ENCODE data around the gene HJV. TPM values are rescaled to one million over a fixed set of nuclear protein-coding genes. Genes with fewer than 3 reads are reported as not detected.

Gene HJV
- total RNA-seq, 1 donor from 2014 or later = not detected

GRCh38 chr1:145975216-145975615 is 46.3 kb downstream of the HJV start:
- no peaks in the 10 kb centered on the region for H3K9me3 Mint-ChIP-seq (ENCODE audit: unreplicated experiment)
- H3K4me3 Mint-ChIP-seq (ENCODE audit: unreplicated experiment) = no peak overlapping the region
- H3K27me3 Mint-ChIP-seq (ENCODE audit: low read depth, unreplicated experiment) = no peaks in the 10 kb centered on the region
- no peaks in the 10 kb centered on the region for H3K36me3 ChIP-seq (ENCODE audit: insufficient read depth, low read length)
- no peak overlapping the region for H3K4me2 ChIP-seq (ENCODE audit: low read length)
- no peak overlapping the region for H3K9ac ChIP-seq (ENCODE audit: low read length)
- H2AFZ ChIP-seq (ENCODE audit: low read depth, low read length) = no peak overlapping the region
- H3K4me1 Mint-ChIP-seq (ENCODE audit: low read depth, unreplicated experiment) = no peaks in the 10 kb centered on the region
- no peaks in the 10 kb centered on the region for H4K20me1 ChIP-seq (ENCODE audit: insufficient read depth, low read length)
- peaks cover 26% of the 10 kb centered on the region for H3K4me1 ChIP-seq (ENCODE audit: insufficient read depth, low read length)
- H3K4me3 ChIP-seq (ENCODE audit: insufficient read depth, low read depth, low read length) = no peak overlapping the region
- DNase-seq (ENCODE audit: low read depth) (no peak), FAIRE-seq (no peak)
- H3K36me3 Mint-ChIP-seq (ENCODE audit: low read depth, unreplicated experiment) = peaks cover 3% of the 10 kb centered on the region
- H3K79me2 ChIP-seq (ENCODE audit: insufficient read depth, low read length) = no peaks in the 10 kb centered on the region
- H3K27ac ChIP-seq (ENCODE audit: low read depth, low read length) = no peak overlapping the region
- no peak for TF ChIP-seq CTCF (IDR thresholded peaks at IDR 0.05; ENCODE audit: insufficient read depth, low read depth, low read length)
- TF ChIP-seq EZH2 (IDR thresholded peaks at IDR 0.05; ENCODE audit: insufficient read depth, low read length) = no peak
- no peaks in the 10 kb centered on the region for H3K27me3 ChIP-seq (ENCODE audit: insufficient read depth, low read length)
- H3K9me3 ChIP-seq (ENCODE audit: insufficient read depth, low read depth, low read length) = no peaks in the 10 kb centered on the region
- peak overlapping the region; percentile 66 for H3K27ac Mint-ChIP-seq (ENCODE audit: unreplicated experiment)

- no peak overlapping the region for H3K4me3 Mint-ChIP-seq (ENCODE audit: unreplicated experiment)
- H3K27me3 Mint-ChIP-seq (ENCODE audit: low read depth, unreplicated experiment) = no peaks in the 10 kb centered on the region
- no peak for FAIRE-seq
- Histone ChIP-seq H2AFZ (ENCODE audit: low read depth, low read length) (no peak overlapping the region), H3K27me3 (ENCODE audit: insufficient read depth, low read length) (no peaks in the 10 kb centered on the region), H3K27ac (ENCODE audit: low read depth, low read length) (no peak overlapping the region), H3K9ac (ENCODE audit: low read length) (no peak overlapping the region), H3K4me1 (ENCODE audit: insufficient read depth, low read length) (peaks cover 21% of the 10 kb centered on the region), H3K9me3 (ENCODE audit: insufficient read depth, low read depth, low read length) (no peaks in the 10 kb centered on the region), H4K20me1 (ENCODE audit: insufficient read depth, low read length) (no peaks in the 10 kb centered on the region), H3K4me2 (ENCODE audit: low read length) (no peak overlapping the region), H3K36me3 (ENCODE audit: insufficient read depth, low read length) (no peaks in the 10 kb centered on the region), H3K79me2 (ENCODE audit: insufficient read depth, low read length) (no peaks in the 10 kb centered on the region), H3K4me3 (ENCODE audit: insufficient read depth, low read depth, low read length) (no peak overlapping the region)
- H3K4me1 Mint-ChIP-seq (ENCODE audit: low read depth, unreplicated experiment) = no peaks in the 10 kb centered on the region
- no peaks in the 10 kb centered on the region for H3K9me3 Mint-ChIP-seq (ENCODE audit: unreplicated experiment)
- no peak overlapping the region for H3K27ac Mint-ChIP-seq (ENCODE audit: unreplicated experiment)
- DNase-seq (ENCODE audit: low read depth) = no peak
- H3K36me3 Mint-ChIP-seq (ENCODE audit: low read depth, unreplicated experiment) = peaks cover 3% of the 10 kb centered on the region
- no peak for TF ChIP-seq EZH2 (IDR thresholded peaks at IDR 0.05; ENCODE audit: insufficient read depth, low read length)
- no peak for TF ChIP-seq CTCF (IDR thresholded peaks at IDR 0.05; ENCODE audit: insufficient read depth, low read depth, low read length)
Measured at GRCh38 chr1:145974721-145975120, 46.8 kb downstream of the HJV start.

- peaks cover 3% of the 10 kb centered on the region for H3K36me3 Mint-ChIP-seq (ENCODE audit: low read depth, unreplicated experiment)
- H3K4me3 Mint-ChIP-seq (ENCODE audit: unreplicated experiment) = no peak overlapping the region
- TF ChIP-seq CTCF (IDR thresholded peaks at IDR 0.05; ENCODE audit: insufficient read depth, low read depth, low read length) (no peak), EZH2 (IDR thresholded peaks at IDR 0.05; ENCODE audit: insufficient read depth, low read length) (no peak)
- Histone ChIP-seq H3K4me2 (ENCODE audit: low read length) (no peak overlapping the region), H3K27ac (ENCODE audit: low read depth, low read length) (no peak overlapping the region), H3K4me3 (ENCODE audit: insufficient read depth, low read depth, low read length) (no peak overlapping the region), H3K79me2 (ENCODE audit: insufficient read depth, low read length) (no peaks in the 10 kb centered on the region), H2AFZ (ENCODE audit: low read depth, low read length) (no peak overlapping the region), H3K4me1 (ENCODE audit: insufficient read depth, low read length) (peaks cover under 1% of the 10 kb centered on the region), H3K27me3 (ENCODE audit: insufficient read depth, low read length) (no peaks in the 10 kb centered on the region), H3K36me3 (ENCODE audit: insufficient read depth, low read length) (no peaks in the 10 kb centered on the region), H4K20me1 (ENCODE audit: insufficient read depth, low read length) (no peaks in the 10 kb centered on the region), H3K9me3 (ENCODE audit: insufficient read depth, low read depth, low read length) (peaks cover under 1% of the 10 kb centered on the region), H3K9ac (ENCODE audit: low read length) (no peak overlapping the region)
- H3K9me3 Mint-ChIP-seq (ENCODE audit: unreplicated experiment) = no peaks in the 10 kb centered on the region
- H3K4me1 Mint-ChIP-seq (ENCODE audit: low read depth, unreplicated experiment) = no peaks in the 10 kb centered on the region
- FAIRE-seq (no peak), DNase-seq (ENCODE audit: low read depth) (no peak)
- H3K27ac Mint-ChIP-seq (ENCODE audit: unreplicated experiment) = no peak overlapping the region
- no peaks in the 10 kb centered on the region for H3K27me3 Mint-ChIP-seq (ENCODE audit: low read depth, unreplicated experiment)
Measured at GRCh38 chr1:145972580-145972979, 49.0 kb downstream of the HJV start.

Other genes starting within 250 kb of the HJV start
- gene RNF115, start 197.6 kb downstream of the HJV start, total RNA-seq = 15.2 and 15.3 TPM in 2 replicates
- gene POLR3C, start 197.5 kb downstream of the HJV start, total RNA-seq = 39.0 and 43.3 TPM in 2 replicates
- gene NUDT17, start 176.1 kb downstream of the HJV start, total RNA-seq = 2.6 and 3.3 TPM in 2 replicates
- 42.6 and 49.9 TPM in 2 replicates for gene PIAS3, start 162.7 kb downstream of the HJV start, total RNA-seq
- 0.07 and 0.16 TPM in 2 replicates for gene ANKRD35, start 135.9 kb downstream of the HJV start, total RNA-seq
- gene ITGA10, start 111.7 kb downstream of the HJV start, total RNA-seq = 0.65 and 1.0 TPM in 2 replicates
- 19.9 and 20.7 TPM in 2 replicates for gene PEX11B, start 103.0 kb downstream of the HJV start, total RNA-seq
- 157 and 177 TPM in 2 replicates for gene RBM8A, start 94.3 kb downstream of the HJV start, total RNA-seq
- 35.4 and 37.2 TPM in 2 replicates for gene LIX1L, start 63.7 kb downstream of the HJV start, total RNA-seq
- gene ANKRD34A, start 57.2 kb downstream of the HJV start, total RNA-seq = 5.8 and 6.3 TPM in 2 replicates
- gene POLR3GL, start 57.0 kb downstream of the HJV start, total RNA-seq = 19.2 and 20.5 TPM in 2 replicates
- gene TXNIP, start 25.2 kb downstream of the HJV start, total RNA-seq = 157 and 217 TPM in 2 replicates
- 3.3 and 3.4 TPM in 2 replicates for gene NBPF10, start 123.1 kb upstream of the HJV start, total RNA-seq
- gene NOTCH2NLA, start 207.3 kb upstream of the HJV start, total RNA-seq = 42.2 and 46.5 TPM in 2 replicates

All from astrocyte (in vitro differentiated cells and primary cell).